ENCODE results near the gene MYH10. TPM values are rescaled to one million over a fixed set of nuclear protein-coding genes. Genes with fewer than 3 reads are reported as not detected.

The MYH10 gene
- total RNA-seq, 1 donor from 2014 or later, result 83.3 TPM

- DNase-seq (no peak), ATAC-seq (no peak)
- TF ChIP-seq CTCF (IDR thresholded peaks at IDR 0.05), result no peak
- no peaks in the 10 kb centered on the region for H3K36me3 ChIP-seq
- no peaks in the 10 kb centered on the region for H3K27me3 ChIP-seq (ENCODE audit: low read depth)
- no peaks in the 10 kb centered on the region for H3K9me3 ChIP-seq
- intact Hi-C loops (cut with DNase I), result no loop called here
- H3K27ac ChIP-seq, result no peak overlapping the region
- no peaks in the 10 kb centered on the region for H3K4me1 ChIP-seq
- no peak overlapping the region for H3K4me3 ChIP-seq
Measured at GRCh38 chr17:8672326-8672725, 41.8 kb upstream of the MYH10 start.

GRCh38 chr17:8670421-8670820, 39.9 kb upstream of the MYH10 start:
- DNase-seq, result no peak
- Histone ChIP-seq H3K36me3 (no peaks in the 10 kb centered on the region), H3K4me1 (no peaks in the 10 kb centered on the region), H3K27me3 (ENCODE audit: low read depth) (no peaks in the 10 kb centered on the region), H3K4me3 (no peak overlapping the region), H3K9me3 (no peaks in the 10 kb centered on the region), H3K27ac (no peak overlapping the region)
- no peak for ATAC-seq
- intact Hi-C loops (cut with DNase I), result no loop called here
- TF ChIP-seq CTCF (IDR thresholded peaks at IDR 0.05), result no peak

GRCh38 chr17:8668176-8668740, 37.7 kb upstream of the MYH10 start:
- ATAC-seq, result no peak
- Histone ChIP-seq H3K9me3 (no peaks in the 10 kb centered on the region), H3K27me3 (ENCODE audit: low read depth) (no peaks in the 10 kb centered on the region), H3K4me3 (no peak overlapping the region), H3K36me3 (no peaks in the 10 kb centered on the region), H3K4me1 (no peaks in the 10 kb centered on the region), H3K27ac (no peak overlapping the region)
- no peak for TF ChIP-seq CTCF (IDR thresholded peaks at IDR 0.05)
- intact Hi-C loops (cut with DNase I), result no loop called here
- DNase-seq, result no peak

GRCh38 chr17:8667421-8667820, 36.9 kb upstream of the MYH10 start:
- Histone ChIP-seq H3K36me3 (no peaks in the 10 kb centered on the region), H3K27ac (no peak overlapping the region), H3K4me1 (no peaks in the 10 kb centered on the region), H3K4me3 (no peak overlapping the region), H3K27me3 (ENCODE audit: low read depth) (no peaks in the 10 kb centered on the region), H3K9me3 (no peaks in the 10 kb centered on the region)
- no peak for TF ChIP-seq CTCF (IDR thresholded peaks at IDR 0.05)
- no peak for DNase-seq
- intact Hi-C loops (cut with DNase I), result no loop called here
- ATAC-seq, result no peak

GRCh38 chr17:8665684-8666083, 35.2 kb upstream of the MYH10 start:
- H3K9me3 ChIP-seq, result no peaks in the 10 kb centered on the region
- no peaks in the 10 kb centered on the region for H3K4me1 ChIP-seq
- H3K36me3 ChIP-seq, result no peaks in the 10 kb centered on the region
- H3K27me3 ChIP-seq (ENCODE audit: low read depth), result no peaks in the 10 kb centered on the region
- TF ChIP-seq CTCF (IDR thresholded peaks at IDR 0.05), result no peak
- no peak overlapping the region for H3K27ac ChIP-seq
- ATAC-seq (peak in 1 of 2 donors; percentile 16), DNase-seq (no peak)
- no peak overlapping the region for H3K4me3 ChIP-seq
- intact Hi-C loops (cut with DNase I), result no loop called here

Data from lower lobe of right lung (tissue), 2 donors.